ENCODE data around the gene ICAM2.

ICAM2 gene

DNA sequence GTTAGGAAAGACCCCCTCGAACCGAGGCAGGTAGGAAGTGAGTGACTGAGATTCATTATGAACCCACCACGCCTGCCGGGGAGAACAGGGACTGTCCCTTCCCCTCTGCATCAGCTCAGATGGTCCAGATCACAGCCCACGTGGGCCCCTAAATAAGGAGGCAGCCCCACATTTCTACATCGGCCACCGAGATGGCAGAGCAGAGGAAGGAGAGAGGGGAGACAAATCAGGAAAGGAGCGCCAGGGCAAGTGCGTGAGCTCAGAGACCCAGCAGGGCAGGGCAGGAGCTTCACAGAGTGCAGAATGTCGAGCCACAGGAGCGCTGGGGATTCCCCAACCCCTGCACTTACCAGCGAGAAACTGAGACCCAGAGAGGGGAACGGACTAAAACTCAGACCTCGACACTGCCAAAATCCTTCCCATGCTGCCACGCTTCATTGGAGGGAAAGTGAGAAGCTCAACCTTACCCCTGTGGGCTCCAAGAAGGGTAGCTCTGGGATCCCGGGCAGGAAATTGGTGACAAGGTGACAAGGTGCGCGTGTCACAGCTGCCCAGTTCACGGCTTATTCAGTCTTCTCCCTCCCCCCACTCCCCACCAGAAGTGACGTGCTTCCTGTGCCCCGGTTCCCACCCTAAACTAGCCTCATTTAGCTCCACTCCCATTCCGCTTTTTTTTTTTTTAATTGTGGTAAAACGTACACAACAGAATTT, at the start of gene ICAM2:
TSS of gene ICAM2 (minus strand) at position 578 of the 711 bp plus-strand sequence. CDS start 13,942 bp downstream, outside the sequence.
- peak; percentile 57 to 81 (median 74) for DNase-seq (ENCODE audit: low read depth in 3 of 3)

GRCh38 chr17:64070213-64070612, 49.8 kb upstream of the ICAM2 start:
- no peak for DNase-seq (ENCODE audit: low read depth in 3 of 3)

DNA sequence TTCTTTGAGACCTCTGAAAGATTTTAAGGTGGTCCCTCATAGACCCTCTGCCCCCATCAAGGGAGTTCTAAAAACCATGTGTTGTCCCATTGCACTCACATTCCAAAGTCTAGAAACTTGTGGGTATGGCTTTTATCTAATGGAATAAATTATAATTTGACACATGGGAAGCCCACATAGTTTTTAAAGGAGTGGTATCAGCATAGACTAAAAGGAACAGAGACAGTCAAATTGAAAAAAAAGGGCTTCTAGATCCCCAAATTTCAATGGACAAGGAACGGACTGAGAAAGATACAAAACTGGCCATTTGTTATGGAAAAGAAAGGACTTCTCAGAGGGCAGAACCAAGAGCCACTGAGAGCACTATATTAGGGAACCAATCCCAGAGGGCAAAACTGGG, 48.7 kb upstream of the ICAM2 start:
- DNase-seq (ENCODE audit: low read depth in 3 of 3): no peak

- no peak for DNase-seq (ENCODE audit: low read depth in 3 of 3)
Observed at GRCh38 chr17:64067657-64068056, 47.2 kb upstream of the ICAM2 start.

- DNase-seq (ENCODE audit: low read depth in 3 of 3): peak in 1 of 3 experiments; percentile 19
Observed at GRCh38 chr17:64066716-64067115, 46.3 kb upstream of the ICAM2 start.

DNA sequence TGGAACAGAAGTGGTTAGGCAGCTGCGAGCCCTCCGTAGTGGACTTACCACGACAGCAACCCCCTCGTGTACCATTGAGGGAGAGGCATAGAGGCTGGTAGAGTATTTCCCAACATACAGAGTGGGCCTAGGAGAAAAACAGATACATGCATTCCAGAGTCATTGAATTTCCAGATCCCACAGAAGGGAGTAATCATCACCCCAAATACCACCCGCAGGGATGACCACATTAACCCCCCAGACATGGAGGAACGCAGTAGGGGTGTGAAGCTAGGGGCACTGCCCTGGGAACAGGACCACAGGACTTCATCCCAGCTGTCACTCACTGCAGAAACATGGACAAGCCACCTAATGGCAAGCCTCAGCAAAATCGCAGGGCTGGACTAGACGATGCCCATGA, 44.7 kb upstream of the ICAM2 start:
- no peak for DNase-seq (ENCODE audit: low read depth in 3 of 3)

DNA sequence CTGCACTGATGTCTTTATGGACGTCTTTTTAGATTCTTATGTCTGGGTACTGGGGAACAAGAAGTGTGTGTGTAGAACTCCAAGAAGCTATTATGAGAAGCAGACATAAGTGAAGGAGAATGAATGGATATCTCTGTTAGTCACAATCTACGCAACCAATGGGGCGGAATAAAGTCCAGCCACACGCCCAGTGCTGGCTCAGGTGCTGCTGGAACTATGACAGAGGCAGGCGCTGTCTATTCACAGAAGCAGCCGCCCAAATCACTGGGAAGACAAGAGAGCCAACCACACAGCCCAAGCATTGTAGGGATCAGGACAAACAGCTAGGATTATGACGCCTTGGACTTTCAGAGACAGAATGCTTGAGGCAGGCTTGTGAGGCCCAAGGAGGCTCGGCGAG, 43.9 kb upstream of the ICAM2 start:
- no peak for DNase-seq (ENCODE audit: low read depth in 3 of 3)

GRCh38 chr17:64063766-64064224, 43.4 kb upstream of the ICAM2 start:
- peak; percentile 21 to 40 (median 28) for DNase-seq (ENCODE audit: low read depth in 3 of 3)

DNA sequence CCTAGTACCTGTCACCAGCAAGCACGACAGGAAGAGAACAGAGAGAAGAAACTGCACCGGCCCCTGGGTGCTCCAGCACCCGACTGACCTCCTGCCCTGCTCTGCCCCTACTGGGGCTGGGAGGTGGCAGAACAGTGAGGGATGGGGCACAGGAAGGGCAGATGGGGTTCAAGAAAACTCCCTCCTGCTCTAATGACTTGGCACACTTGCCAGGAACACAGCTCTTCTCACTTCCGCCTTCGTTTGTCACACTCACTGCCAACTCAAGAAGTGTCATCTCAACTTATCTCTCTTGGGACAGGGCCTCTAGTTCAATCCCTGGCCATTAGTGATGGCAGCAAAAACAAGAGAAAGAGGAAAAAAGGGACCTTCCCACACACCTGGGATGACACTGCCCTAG, 42.7 kb upstream of the ICAM2 start:
- DNase-seq (ENCODE audit: low read depth in 3 of 3): no peak

- no peak for DNase-seq (ENCODE audit: low read depth in 3 of 3)
Observed at GRCh38 chr17:64061178-64061898, 40.9 kb upstream of the ICAM2 start.

- no peak for DNase-seq (ENCODE audit: low read depth in 3 of 3)
Observed at GRCh38 chr17:64060331-64060730, 39.9 kb upstream of the ICAM2 start.

DNA sequence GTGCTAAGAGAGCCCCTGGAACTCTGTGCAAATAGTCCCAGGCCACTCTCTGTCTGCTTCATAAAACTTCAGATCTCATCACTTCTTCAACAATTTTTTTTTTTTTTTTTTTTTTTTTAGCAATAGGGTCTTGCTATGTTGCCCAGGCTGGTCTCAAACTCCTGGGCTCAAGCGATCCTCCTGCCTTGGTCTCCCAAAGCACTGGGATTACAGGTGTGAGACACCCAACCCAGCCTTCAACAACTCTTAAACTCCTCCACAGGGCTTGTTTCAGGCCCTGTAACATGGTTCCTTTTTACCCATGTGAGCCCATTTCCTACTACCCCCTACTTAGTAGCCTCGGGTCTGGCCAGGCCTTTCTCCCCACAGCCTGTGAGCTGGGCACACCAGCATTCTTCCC, 39.3 kb upstream of the ICAM2 start:
- DNase-seq (ENCODE audit: low read depth in 3 of 3): no peak

DNA sequence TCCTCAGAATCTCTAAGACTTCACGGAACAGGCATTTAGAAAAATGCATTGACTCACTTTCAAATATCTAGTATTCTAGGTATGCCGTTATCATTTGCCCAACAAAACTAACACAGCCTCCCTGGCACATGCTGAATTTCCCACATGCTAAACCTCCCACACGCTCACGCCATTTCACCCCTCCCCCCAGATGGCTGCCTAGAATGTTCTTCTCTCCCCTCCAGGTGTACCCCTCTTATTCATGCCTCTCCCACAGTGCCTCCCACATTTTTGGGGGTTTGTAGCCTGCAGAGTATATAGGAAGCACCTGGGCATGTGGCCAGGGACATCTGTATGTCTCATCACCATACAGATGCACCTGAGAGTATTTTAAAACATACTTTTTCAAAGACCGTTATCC, 38.2 kb upstream of the ICAM2 start:
- DNase-seq (ENCODE audit: low read depth in 3 of 3): no peak

- DNase-seq (ENCODE audit: low read depth in 3 of 3): no peak
Observed at GRCh38 chr17:64057701-64058263, 37.3 kb upstream of the ICAM2 start.

GRCh38 chr17:64056269-64057005, 36.0 kb upstream of the ICAM2 start:
- DNase-seq (ENCODE audit: low read depth in 3 of 3): no peak

DNA sequence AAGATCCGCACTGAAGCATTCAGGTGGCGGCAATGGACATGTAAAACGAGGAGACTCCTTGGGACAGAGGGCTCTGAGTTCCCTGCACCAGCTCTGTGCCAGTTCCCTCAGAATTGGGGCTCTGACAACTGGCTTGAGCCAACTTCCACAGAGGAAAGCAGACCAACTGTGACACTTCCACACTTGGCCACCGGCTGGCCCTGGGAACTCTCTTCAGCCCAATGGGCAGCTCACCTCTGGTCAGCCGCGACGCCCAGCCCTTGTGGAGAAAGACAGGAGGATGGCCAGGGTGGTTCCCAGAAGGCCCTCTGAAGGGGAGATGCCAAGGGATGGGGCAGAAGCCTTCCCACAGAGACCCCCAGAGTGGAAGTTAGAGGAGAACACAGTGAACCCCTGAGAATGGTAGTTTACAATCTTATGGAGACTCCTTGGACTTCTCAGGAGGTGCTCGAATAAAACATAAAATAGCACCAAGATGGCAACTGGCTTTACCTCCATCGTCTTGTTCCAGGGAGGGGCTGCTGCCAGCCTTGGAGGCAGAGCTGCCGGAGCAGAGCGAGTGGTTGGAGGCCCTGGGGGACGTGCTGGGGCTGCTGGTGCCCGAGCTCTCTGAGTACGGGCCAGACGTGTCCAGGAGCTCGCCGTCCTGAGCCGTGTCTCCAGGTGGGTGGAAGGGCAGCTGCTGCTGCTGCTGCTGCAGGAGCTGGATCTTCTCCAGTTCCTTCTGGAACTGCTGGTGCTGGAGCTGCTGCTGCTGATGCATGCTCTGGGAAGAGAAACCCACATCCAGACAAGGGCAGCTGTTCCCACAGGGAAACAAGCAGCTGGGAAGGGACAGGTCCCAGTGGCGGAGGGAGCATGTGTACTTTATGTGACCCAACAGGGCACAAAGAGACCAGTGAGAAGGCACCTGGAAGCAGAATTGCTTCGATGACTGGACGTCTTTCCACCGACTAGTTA, 35.0 kb upstream of the ICAM2 start:
- no peak for DNase-seq (ENCODE audit: low read depth in 3 of 3)

GRCh38 chr17:64054304-64054703, 33.9 kb upstream of the ICAM2 start:
- no peak for DNase-seq (ENCODE audit: low read depth in 3 of 3)

DNA sequence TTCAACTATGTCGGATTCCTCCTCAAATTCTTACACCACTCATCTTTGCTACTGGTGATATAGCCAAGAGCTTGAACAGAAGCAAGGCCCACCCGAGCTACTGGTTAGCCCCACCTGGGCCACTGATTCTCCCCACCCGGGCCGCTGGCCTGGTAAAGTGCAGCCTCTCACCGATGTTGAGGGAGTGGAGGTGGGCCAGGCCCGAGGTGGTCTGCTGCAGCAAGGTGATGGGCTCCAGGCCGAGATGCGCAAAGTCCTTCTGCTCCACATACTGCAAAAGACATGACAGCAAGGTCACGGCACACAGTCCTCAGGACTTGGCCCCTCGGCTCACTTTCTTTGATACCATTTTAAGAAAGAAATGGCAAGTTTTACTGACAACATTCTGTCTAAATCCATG, 32.7 kb upstream of the ICAM2 start:
- DNase-seq (ENCODE audit: low read depth in 3 of 3): no peak

GRCh38 chr17:64051153-64051552, 30.7 kb upstream of the ICAM2 start:
- no peak for DNase-seq (ENCODE audit: low read depth in 3 of 3)

- DNase-seq (ENCODE audit: low read depth in 3 of 3): no peak
Observed at GRCh38 chr17:64048805-64049204, 28.4 kb upstream of the ICAM2 start.

GRCh38 chr17:64045176-64045575, 24.7 kb upstream of the ICAM2 start:
- DNase-seq (ENCODE audit: low read depth in 3 of 3): no peak

All from stimulated activated CD4-positive, alpha-beta T cell treated with anti-CD3 and anti-CD28 coated beads, TNF-alpha, amount 100 ng/mL, for 4 hours (primary cell).